DMS53 treated with DMSO at 0.1 percent for 48 hours (cell line): ENCODE measurements around the gene CTF1.
"Not testable (repeated sequence)": the region's sequence is repeated elsewhere in the genome, so short reads cannot be mapped to it uniquely, and the experiment has no call there.

ENCODE experiments used
- DNase-seq: peaks from one replicate; lab custom pipeline; 2025; ENCODE audit not compliant: unreplicated experiment; lab: John Stamatoyannopoulos, UW

Gene CTF1

GRCh38 chr16:30929167-30929566 is 32.8 kb downstream of the CTF1 start:
- no peak for DNase-seq

- no peak for DNase-seq
Measured at GRCh38 chr16:30930160-30930571, 33.8 kb downstream of the CTF1 start.

GRCh38 chr16:30931068-30931650 is 34.7 kb downstream of the CTF1 start:
- DNase-seq: no peak

- peak; percentile 25 for DNase-seq
Measured at GRCh38 chr16:30934827-30935557, 38.6 kb downstream of the CTF1 start.

GRCh38 chr16:30937692-30938091 is 41.3 kb downstream of the CTF1 start:
- no peak for DNase-seq

GRCh38 chr16:30939571-30939970 is 43.2 kb downstream of the CTF1 start:
- DNase-seq: not testable (repeated sequence)

- DNase-seq: peak; percentile 69
Measured at GRCh38 chr16:30941600-30942425, 45.4 kb downstream of the CTF1 start.

GRCh38 chr16:30942426-30942806 is 46.0 kb downstream of the CTF1 start:
- peak; percentile 50 for DNase-seq

GRCh38 chr16:30944352-30944751 is 47.9 kb downstream of the CTF1 start:
- DNase-seq: no peak

- no peak for DNase-seq
Measured at GRCh38 chr16:30946671-30947540, 50.5 kb downstream of the CTF1 start.

GRCh38 chr16:30947541-30947858 is 51.1 kb downstream of the CTF1 start:
- no peak for DNase-seq

GRCh38 chr16:30947859-30948666 is 51.6 kb downstream of the CTF1 start:
- DNase-seq: peak; percentile 82

- peak; percentile 38 for DNase-seq
Measured at GRCh38 chr16:30948667-30949649, 52.5 kb downstream of the CTF1 start, which contains the start of gene ORAI3. Gene ORAI3, plus strand, starts transcription at chr16:30949068. Its CDS starts 222 bp downstream, at chr16:30949290.

GRCh38 chr16:30949650-30950515 is 53.5 kb downstream of the CTF1 start:
- peak; percentile 37 for DNase-seq

- no peak for DNase-seq
Measured at GRCh38 chr16:30950516-30951065, 54.2 kb downstream of the CTF1 start.

- DNase-seq: no peak
Measured at GRCh38 chr16:30951193-30951592, 54.8 kb downstream of the CTF1 start.

GRCh38 chr16:30951750-30952149 is 55.3 kb downstream of the CTF1 start:
- no peak for DNase-seq

- no peak for DNase-seq
Measured at GRCh38 chr16:30953111-30953510, 56.7 kb downstream of the CTF1 start.
